COLO829 (cell line): ENCODE results near the gene HS6ST2.

Experiments used
- DNase-seq: peaks from one replicate; pipeline ENCODE4 v3.0.0; 2012; ENCODE audit warnings: low spot score

Gene HS6ST2

DNA sequence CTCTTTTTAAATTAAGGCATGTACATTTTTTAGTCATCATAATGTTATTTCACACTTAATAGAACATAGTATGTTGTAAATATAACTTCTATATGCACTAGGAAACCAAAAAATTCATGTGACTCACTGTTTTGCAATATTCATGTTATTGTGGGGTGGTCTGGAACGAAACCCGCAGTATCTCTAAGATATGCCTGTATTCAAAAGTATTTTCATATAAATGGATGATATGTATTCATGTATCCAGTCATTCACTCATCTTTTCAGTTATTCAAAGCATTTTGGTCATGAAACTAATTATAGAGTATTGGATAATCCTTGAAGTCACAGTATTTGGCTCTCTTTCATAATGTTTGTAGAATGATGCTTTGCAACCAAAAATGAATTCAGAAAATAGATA is 168.1 kb downstream of the HS6ST2 start:
- DNase-seq: no peak

DNA sequence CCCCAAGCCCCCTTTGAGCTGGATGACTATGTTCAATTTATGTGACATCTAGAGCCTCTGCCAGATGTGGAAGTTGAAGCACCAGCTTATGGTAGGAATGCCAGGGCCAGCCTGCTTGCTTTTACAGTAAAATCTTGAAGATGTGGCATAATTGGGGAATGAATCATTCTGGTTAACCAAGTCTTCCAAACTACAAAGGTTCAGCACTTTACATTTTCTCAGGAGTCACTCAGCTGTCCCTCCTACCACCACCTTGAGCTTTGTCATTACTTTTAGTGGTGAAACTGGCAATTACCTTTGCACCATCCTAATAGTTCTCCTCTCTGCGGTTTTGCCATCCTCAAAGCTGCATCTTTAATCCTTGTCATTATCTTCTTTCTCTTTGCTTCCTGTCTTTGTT is 172.2 kb downstream of the HS6ST2 start:
- no peak for DNase-seq

DNA sequence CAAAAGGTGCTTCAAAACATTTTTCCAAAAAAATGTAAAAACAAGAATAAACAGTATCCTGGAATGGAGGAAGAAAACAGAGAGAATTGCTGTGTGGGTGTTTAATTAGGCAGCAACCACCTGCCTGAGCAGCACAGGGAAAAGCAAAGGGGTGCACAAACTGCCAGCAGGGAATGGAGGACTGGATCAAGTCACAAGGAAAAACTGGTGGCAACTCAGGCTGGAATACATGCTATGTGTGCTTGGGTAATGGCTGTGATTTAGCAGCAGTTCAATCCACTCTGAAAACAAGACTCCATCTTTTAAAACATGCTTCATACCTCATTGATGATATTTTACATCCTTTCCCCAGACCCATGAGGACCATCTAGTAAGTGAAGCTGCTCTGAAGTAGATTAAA is 179.5 kb downstream of the HS6ST2 start:
- no peak for DNase-seq

DNA sequence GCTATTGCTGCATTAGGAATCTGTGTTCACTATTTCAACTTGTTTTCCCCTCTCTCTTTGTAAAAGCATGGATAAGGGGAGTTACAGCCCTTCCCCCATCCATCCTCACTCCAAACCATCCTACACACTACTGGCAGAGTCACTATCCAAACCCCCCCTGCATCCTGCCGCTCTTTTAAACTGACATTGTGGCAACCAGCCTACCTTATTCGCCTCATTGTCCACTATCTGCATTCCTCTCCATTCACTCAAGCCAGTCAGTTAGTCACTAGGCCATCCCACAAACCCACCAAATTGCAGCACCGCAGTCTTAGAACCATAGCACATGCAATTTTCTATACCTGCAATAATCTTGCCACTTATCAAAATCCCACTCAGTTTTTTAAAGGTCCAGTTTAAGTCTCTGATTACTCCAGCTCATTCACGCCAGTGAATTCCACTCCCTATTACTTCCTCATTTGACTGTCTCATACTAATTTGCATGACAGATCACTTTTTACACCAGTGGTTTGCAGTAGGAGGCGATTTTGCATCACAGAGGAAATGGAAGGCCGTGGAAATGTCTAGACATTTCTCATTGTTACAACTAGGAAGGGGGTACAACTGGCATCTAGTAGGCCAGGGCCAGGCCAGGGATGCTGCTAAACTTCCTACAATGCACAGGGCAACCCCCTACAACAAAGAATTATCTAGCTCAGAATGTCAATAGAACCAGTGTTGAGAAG is 181.8 kb downstream of the HS6ST2 start:
- no peak for DNase-seq

DNA sequence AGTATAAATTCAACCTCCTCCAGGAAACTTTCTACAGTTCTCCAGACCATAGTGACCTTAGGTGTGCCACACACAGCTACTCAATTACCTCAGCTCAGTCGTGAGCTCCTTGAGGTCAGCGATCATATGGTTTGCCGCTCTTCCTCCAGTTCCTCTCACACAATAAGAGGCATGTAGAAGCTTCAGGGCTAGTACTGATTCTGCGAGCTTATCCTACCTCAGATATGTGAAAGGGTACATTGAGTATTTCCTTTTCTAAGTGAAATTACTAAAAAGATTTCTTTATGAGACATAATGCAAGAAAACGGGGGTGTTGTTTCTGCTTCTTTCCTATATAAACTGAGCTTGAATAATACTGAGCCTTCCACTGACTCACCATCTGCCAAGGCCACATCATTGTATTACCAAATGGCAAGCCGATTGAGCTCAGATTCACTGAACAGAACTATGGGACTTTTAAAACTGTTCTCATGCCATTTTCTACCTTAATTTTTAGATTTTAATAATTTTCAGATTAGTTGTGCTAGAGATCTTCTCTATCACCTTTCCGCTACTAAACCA is 183.1 kb downstream of the HS6ST2 start:
- DNase-seq: no peak

DNA sequence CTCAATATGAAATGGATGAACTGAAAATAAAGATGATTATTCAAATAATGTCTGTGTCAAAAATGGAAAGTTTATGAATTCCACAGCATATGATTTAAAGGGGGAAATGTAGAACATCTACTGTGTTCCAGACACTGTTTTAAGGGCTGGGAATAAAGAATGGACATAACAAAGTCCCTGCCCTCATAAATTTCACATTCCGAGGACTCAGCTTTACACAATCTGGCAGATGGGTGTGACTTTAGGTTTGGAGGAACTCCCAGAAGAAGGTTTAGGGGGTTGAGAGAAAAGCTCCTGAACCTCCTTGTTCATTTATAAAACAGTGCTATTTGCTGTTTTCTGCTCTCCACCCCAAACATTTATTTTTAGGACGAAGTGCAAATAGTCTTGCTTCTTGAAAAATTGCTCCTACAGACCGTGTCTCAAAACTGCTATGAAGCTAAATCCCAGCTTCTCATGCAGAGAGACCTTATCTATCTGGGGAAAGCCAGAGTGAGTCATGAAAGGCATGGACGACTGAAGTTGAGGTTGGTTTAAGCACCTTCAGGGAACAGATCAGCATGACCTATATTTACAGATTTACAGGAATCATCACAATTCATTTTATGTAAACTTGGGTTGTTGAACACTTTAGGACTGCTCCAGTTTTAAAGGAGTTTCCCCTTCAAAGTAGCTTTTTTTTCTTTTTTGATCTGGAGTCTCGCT is 184.3 kb downstream of the HS6ST2 start:
- DNase-seq: no peak

DNA sequence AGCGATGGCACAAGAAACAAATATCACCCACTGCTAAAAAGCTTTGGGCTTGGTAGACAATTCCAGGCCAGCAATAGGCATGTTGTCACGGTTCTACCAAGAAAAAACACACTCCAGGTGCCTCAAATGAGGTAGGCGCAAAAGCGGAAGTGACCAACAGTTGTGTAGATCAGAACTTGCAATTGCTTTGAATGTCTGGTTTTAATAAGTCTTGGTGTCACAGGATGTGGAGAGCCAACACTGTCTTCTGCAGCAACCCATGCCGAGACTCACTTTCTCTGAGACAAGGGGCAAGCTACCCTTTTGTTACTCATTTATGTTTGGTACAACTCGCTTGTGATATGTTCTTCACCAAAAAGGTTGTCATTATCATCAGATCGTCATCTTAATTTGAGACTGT is 188.8 kb downstream of the HS6ST2 start:
- no peak for DNase-seq

DNA sequence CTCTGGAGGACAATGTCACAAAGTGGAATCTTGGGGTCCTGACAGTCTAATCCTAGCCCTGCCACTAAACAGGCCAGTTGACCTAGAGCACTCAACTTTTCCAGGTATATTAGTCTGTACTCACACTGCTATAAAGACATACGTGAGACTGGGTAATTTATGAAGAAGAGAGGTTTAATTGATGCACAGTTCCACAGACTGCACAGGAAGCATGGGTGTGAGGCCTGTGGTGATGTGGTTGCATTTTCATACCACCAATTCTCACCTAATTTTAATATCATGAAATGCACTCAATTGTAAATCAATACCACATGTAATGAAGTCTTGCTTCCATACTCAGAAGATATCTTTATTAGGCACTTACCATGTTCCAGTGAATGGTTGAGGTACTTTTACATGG is 192.0 kb downstream of the HS6ST2 start:
- no peak for DNase-seq

DNA sequence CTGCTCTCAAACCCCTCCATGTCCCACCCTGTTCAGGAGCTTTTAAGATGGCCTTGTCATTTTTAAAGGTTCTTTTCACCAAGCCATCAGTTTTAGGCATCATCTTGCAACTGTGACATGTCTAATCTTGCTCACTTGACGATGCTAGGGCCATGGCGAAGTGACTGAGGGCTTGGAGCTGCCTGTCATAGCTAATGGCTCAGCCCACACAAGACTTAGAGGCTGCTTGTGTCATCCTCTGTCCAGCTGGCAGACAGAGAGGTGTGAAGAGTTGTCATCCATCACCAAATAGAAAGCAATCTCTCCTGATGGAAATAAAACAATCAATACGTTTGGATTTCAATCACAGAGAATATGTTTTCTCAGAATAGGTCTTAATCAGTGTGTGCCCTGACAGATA is 194.9 kb downstream of the HS6ST2 start:
- DNase-seq: no peak

DNA sequence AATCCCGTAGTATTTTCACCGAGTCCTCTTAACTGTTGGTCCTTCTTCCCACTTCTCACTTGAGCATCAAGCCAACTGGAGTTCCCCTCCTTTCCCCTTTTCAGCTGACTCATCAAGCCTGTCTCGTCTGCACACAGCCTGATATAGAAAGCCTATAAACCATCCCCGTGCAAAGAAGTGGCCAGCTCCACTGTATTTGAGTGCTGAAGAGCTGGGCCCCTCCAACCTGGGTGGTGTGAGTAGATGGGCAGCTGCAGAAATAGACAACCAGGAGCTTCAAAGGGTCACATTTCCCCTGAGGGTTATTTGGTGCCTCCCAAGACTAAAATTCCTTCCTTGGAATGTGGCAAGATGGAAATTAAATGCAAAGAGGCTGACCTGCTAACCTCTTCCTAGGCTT is 199.7 kb downstream of the HS6ST2 start:
- DNase-seq: no peak

DNA sequence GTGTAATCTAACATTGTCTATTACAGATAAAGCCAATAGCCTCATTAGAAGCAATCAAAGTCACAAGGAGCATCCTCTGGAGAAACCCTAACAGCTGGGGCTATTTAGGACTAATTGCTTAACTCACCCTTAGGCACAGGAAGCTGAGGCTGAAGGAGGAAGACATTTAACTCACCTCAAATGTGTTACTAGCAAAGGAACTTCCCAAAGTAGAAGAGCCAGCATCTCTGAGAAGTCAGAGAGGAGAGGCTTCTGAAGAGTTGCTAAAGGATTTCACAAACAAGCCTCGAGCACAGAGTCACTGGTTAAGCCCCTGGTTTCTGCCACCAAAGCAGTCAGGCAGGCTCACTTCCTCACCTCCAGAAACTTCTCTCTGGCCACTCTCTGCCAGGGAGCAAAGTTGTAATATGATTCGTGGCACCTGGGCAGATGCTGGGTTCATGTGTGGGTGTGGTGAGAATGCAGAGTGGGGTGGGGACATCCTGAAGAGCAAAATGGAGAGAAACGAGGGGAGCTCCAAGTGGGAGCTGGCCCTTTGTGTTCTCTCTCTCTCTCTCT is 201.3 kb downstream of the HS6ST2 start:
- DNase-seq: no peak

DNA sequence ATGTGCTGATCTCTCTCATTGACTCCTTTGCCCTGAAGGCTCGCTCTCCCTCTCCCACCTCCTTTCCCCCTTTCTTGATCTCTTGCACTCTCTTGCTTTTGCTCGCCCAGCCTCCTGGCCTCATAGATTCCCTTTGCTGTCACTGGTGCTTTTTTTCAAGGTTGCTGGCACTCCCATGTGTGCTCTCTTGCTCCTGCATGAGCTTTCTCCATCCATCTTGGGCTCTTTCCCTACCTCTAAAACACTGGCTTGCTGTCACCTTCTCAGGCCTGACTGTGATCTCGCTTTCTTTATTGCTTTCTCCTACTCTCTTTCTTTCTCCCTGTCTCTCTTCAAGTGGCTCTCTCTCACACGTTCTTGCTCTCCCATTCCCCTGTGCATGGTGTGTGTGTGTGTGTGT is 202.0 kb downstream of the HS6ST2 start:
- DNase-seq: no peak

DNA sequence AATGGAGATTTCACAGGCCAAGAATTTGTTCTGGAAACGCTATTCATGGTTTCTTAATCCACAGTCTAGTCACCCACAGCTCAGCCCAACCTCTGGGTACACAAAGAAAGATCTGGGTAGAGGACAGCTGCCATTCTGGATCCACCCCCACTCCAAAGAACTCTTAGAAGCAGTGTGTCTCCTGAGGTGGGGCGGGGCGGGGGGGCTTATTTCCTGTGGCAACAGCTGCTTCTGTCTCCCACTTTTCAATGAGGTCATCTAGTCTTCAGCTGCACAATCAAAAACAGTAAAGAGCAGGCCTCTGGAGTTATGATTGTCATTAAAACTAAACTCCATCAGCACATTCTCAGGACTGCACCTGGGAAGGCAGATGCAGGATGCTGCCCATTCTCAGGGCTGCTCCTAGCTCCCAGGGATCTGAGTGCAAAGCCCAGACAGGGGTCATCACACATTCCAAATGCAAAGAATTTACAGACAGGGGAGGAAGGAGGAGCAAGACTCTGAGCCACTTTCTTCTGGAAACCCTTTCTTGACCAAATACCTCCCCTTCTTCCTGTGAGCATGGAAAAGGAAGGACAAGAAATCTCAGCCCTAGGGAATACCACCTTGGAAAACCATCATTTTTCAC is 207.3 kb downstream of the HS6ST2 start:
- no peak for DNase-seq

DNA sequence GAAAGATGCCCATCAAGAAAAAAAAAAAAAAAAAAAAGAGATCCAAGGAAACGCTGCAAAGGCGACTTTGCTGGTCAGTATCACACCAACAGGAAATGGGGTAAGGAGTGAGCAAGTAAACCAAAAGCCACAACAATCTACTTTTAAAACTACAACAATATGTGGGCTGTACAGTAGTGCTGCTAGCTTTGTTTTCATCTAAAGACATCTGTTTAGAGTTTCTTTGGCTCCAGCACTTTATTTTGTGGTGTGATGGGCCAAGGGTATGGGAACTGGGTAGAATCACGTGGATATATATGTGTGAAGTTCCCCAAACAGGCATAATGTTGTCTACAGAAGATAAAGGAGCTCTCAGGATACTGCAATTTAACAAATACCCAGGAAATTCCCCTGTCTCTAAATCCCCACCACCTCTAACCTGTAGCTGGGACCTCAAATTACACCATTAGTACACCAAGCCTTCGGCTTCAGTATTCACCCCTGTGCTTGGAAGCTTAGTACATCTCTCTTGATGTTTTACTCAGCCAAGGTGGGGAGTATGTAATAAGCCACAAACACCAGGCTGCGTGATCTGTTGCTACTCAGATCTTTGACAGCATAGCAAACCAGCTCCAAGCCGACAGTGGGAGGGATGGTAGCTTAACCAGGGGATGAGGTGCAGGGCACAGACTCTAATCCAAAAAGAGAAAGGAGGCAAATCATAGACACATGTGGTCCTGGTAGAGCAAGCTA is 207.9 kb downstream of the HS6ST2 start:
- DNase-seq: no peak

DNA sequence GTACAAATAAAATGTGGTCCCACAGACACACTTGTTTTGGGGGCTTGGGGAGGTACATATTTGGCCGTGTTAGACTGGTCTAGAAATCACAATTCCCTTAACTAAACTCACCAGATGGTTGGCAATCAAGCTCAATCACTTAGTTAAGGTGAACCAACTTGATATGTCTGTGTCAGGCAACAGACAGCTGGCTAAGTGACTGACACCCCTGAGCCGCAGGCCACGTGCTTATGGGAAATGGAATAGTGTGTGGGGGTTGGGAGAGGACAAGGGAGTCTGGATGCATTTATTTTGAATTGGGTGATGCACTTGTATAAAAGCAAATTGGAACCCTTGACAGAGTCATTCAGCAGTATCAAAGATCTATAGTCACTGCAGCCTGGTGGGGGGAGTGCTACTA is 209.0 kb downstream of the HS6ST2 start:
- no peak for DNase-seq

DNA sequence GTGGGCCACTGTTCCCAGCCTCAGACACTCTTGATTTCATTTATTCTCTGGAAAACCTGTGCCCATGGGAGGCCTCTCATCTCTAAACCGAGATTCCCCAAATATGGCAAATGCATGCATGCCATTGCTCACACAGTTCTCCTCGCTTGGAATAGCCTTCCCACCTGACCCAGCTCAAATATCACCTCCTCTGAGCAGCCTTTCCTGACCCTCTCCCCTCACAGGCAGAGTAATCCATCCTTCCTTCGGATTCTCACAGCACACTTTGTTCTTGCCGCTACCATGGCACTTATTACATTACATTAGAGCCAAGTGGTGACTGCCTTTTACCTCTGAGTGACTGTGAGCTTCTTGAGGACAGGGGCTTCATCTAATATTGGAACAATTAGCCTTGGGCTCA is 209.5 kb downstream of the HS6ST2 start:
- no peak for DNase-seq

DNA sequence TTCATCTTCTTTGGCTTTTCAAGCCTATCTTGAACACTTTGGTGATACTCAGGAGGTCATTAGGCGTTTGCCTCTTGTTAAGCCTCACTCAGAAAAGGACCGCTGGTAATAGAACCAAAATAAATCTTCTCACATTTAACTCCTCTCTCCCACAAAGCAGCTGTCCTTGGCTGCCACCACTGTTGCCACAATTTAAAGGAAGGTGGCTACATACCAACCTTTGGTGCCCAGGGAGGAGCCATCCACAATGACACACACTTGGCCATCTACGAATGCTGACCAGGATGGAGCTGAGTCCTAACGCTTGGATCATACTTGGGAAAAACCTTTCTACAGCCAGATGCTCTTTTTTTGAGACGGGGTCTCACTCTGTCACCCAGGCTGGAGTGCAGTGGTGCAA is 210.2 kb downstream of the HS6ST2 start:
- DNase-seq: no peak

DNA sequence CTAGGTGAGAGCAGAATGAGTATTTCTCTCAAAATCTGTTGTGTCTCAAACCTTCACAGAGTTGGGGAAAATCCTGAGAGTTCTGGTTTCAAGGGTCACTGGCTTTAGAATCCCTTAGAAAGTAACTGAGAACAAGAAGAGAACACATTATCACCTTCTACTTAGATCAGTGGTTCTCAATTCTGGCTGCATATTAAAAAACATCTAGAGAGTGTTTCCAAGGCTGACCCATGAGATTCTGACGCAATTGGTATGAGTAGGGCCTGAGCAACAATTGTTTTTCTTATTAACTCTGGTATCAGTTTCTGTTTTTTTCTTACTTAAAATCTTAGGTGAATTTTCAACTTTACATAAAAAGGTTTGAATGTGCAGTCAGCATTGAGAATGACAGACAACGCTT is 212.8 kb downstream of the HS6ST2 start:
- no peak for DNase-seq

DNA sequence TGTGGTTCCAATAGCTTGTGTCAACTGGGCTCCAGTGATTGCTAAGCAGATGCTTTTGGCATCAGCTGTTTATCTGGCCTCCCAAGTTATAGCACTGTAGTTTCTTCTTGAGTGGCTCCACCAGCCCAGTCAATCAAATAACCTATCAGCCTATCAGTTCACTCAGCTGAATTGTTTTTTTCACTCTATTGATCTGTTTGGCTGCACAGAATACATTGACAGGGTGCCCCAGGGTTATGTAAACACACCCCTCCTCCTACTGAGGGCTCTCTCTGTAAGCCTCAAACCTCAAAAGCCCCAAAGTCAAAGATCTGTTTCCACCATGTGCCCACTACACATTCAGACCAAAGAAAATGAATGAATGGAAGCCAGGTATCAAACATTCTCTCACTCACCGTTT is 214.0 kb downstream of the HS6ST2 start:
- DNase-seq: no peak

DNA sequence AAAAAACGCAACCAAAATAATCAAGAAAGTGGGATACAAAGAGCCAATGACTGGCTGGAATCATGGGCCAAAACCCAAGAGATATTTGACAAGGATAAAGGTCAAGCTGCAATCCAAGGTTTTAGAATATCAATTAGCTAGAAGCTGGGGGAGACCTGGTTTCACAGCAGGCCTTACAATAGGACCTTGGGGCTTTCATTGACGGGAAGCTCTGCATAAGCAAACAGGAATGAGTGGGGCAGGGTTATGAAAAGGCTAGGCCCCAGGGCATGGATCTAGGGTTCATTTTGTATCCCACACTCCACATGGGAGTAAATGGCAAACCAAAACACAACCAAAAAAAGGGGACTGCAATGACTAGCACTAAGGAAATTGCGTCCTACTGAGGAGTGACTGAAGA is 215.3 kb downstream of the HS6ST2 start:
- no peak for DNase-seq

DNA sequence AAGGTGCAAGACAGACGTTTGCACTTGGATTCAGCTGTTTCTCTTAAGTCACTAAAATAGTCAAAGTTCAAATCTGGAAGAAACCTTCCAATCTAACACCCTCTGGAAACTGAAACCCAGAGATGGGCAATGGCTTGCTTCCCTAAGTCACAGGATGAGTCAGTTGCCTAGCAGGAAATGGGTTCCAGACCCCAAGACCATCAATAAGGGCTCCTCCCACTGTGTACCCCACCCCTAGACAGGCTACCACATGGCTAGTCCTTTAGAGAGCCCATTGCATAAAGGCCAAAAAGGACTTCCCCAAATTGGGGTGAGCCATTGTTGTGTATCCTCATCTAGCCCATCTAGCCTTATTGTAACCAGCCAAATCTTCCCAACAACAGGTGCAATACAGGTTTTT is 216.2 kb downstream of the HS6ST2 start:
- no peak for DNase-seq

DNA sequence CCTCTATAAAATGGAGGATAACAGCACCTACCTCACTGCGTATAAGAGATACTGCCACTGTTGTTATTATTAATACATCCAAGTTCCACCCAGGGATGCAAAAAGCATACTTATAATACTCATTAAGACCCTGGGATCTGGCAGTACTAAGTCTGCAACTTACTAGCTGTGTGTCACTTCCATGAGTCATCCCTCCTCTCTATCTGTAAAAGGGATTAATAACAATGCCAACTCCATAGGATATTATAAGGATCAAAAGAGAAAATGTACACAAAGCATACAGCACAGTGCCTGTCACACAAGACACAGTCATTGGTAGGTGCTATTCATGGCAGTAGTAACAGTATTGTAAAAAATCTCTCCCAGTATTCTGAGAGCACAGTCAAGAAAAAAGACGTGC is 216.7 kb downstream of the HS6ST2 start:
- no peak for DNase-seq
